ENCODE data around the gene HECTD2.

Gene HECTD2

DNA sequence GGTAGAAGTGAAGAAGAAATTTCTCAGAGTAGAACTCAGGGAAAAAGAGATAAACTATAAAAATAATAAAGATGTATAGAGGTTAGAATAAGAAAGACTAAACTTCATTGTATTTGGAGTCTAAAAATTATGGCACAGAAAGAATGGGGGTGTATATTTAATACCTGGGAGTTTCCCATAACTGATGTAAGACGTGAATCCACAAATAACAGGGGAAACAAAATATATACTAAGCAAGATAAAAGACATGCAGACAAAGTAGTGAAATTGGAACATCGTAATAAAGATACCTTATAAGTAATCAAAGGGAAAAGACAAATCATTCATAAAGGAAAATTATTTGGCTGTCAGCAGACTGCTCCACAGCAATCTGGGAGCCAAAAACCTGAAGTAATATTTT is 62.8 kb downstream of the HECTD2 start:
- DNase-seq, result no peak
- no peak overlapping the region for H3K4me3 ChIP-seq (ENCODE audit: low read depth, low read length)
- in situ Hi-C loops (cut with HindIII; ENCODE audit: low pct_ligation_motif_present, low sequenced_read_pairs), result no loop called here
- H3K36me3 ChIP-seq (replicated peaks), result no peaks in the 10 kb centered on the region
- H3K27ac ChIP-seq, result no peak overlapping the region
- TF ChIP-seq, protein P1, sequence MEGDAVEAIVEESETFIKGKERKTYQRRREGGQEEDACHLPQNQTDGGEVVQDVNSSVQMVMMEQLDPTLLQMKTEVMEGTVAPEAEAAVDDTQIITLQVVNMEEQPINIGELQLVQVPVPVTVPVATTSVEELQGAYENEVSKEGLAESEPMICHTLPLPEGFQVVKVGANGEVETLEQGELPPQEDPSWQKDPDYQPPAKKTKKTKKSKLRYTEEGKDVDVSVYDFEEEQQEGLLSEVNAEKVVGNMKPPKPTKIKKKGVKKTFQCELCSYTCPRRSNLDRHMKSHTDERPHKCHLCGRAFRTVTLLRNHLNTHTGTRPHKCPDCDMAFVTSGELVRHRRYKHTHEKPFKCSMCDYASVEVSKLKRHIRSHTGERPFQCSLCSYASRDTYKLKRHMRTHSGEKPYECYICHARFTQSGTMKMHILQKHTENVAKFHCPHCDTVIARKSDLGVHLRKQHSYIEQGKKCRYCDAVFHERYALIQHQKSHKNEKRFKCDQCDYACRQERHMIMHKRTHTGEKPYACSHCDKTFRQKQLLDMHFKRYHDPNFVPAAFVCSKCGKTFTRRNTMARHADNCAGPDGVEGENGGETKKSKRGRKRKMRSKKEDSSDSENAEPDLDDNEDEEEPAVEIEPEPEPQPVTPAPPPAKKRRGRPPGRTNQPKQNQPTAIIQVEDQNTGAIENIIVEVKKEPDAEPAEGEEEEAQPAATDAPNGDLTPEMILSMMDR (IDR thresholded peaks at IDR 0.05; ENCODE audit: low read depth, low read length, missing control alignments), result no peak
- H3K27me3 ChIP-seq (replicated peaks), result no peaks in the 10 kb centered on the region

DNA sequence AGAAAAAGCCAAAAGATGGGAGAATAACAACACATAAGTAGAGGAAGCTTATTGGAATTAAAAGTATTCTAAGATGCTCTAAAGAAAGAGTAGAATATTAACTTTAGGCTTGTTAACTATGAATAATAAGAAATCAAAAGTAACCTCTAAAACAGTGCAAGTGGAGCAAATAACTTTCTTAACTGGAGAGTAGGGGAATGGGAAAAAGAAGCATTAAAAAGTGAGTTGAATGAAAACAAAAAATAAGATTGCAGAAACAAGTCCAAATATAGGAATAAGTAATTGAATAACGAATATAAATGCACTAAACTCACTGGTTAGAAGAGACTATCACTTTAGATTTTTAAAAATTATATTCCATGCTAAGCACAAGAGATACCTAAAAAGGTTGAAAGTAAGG is 63.9 kb downstream of the HECTD2 start:
- in situ Hi-C loops (cut with HindIII; ENCODE audit: low pct_ligation_motif_present, low sequenced_read_pairs), result no loop called here
- Histone ChIP-seq H3K4me3 (ENCODE audit: low read depth, low read length) (no peak overlapping the region), H3K27me3 (replicated peaks) (no peaks in the 10 kb centered on the region), H3K36me3 (replicated peaks) (no peaks in the 10 kb centered on the region), H3K27ac (no peak overlapping the region)
- TF ChIP-seq, protein P1 (IDR thresholded peaks at IDR 0.05; ENCODE audit: low read depth, low read length, missing control alignments), result no peak
- no peak for DNase-seq

DNA sequence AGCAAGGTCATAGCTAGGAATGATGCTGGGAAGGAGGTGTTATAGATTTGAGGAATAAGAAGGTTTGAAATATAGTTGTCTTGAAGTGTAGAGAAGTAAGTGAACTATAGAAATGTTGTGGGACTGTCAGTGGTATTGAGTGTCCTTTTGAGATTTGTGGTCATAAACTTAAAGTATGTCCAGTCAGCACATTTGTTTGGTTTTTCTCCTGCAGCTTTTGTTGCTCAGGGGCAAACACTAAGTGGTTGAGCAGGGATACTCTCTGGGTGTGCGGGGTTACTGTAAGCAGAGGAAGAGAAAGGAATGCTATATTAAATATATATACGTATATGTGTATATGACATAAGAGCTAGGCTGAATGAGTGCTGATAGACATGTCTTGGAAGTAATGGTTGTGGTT is 67.1 kb downstream of the HECTD2 start:
- in situ Hi-C loops (cut with HindIII; ENCODE audit: low pct_ligation_motif_present, low sequenced_read_pairs), result no loop called here
- TF ChIP-seq, protein P1 (IDR thresholded peaks at IDR 0.05; ENCODE audit: low read depth, low read length, missing control alignments), result no peak
- no peak overlapping the region for H3K4me3 ChIP-seq (ENCODE audit: low read depth, low read length)
- H3K27ac ChIP-seq, result no peak overlapping the region
- no peak for DNase-seq
- no peaks in the 10 kb centered on the region for H3K27me3 ChIP-seq (replicated peaks)
- H3K36me3 ChIP-seq (replicated peaks), result no peaks in the 10 kb centered on the region

DNA sequence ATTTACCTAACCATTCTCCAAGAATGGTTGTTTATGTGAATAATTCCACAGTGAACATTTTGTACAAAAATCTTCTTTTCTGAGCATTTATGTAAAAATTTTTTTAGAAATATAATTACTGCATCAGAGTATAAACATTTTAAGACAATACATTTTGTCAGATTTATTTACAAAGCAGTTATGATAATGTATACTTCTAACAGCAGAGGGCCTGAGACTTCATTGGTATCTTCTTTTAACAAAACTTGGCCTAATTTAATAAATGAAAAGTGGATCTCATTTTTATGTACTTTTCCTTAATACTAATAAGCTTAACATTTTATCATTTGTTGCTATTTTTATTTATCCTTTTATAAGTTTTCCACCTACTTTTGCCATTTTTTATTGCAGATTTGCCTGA is 69.4 kb downstream of the HECTD2 start:
- Histone ChIP-seq H3K27me3 (replicated peaks) (no peaks in the 10 kb centered on the region), H3K36me3 (replicated peaks) (no peaks in the 10 kb centered on the region), H3K4me3 (ENCODE audit: low read depth, low read length) (no peak overlapping the region), H3K27ac (no peak overlapping the region)
- TF ChIP-seq, protein P1 (IDR thresholded peaks at IDR 0.05; ENCODE audit: low read depth, low read length, missing control alignments), result no peak
- in situ Hi-C loops (cut with HindIII; ENCODE audit: low pct_ligation_motif_present, low sequenced_read_pairs), result no loop called here
- DNase-seq, result no peak

DNA sequence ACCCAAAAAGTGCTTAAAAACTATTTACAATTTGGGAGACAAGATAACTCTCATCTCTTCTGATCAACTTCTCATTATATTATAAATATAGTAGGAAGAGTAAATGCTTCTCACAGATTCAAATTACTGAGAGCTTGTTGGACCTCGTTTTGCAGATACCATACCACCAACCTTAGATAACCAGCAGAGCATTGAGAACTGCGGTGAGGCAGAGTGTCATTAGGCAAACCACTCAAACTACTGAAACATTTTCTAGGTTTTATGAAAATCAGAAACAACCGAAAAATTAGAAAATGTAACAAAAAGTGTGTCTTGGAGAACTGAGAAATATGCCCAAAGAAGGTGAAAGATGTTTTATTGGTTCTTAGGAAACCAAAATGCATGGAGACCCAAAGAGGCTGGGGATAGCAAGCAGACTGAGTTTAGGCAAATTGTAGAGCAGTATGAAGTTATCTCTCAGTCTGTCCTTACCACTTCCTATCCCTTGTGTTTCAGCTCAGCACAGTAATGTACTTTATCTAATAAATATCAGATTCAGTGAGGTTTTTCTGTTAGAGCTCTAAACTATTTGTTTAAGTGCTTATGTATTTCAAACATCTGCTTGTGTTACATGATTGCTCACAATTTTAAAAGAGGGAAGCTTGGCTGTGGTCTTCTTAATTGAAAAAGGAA is 77.9 kb downstream of the HECTD2 start:
- H3K4me3 ChIP-seq (ENCODE audit: low read depth, low read length), result no peak overlapping the region
- TF ChIP-seq, protein P1 (IDR thresholded peaks at IDR 0.05; ENCODE audit: low read depth, low read length, missing control alignments), result no peak
- in situ Hi-C loops (cut with HindIII; ENCODE audit: low pct_ligation_motif_present, low sequenced_read_pairs), result no loop called here
- H3K27me3 ChIP-seq (replicated peaks), result no peaks in the 10 kb centered on the region
- no peak overlapping the region for H3K27ac ChIP-seq
- no peaks in the 10 kb centered on the region for H3K36me3 ChIP-seq (replicated peaks)
- no peak for DNase-seq

DNA sequence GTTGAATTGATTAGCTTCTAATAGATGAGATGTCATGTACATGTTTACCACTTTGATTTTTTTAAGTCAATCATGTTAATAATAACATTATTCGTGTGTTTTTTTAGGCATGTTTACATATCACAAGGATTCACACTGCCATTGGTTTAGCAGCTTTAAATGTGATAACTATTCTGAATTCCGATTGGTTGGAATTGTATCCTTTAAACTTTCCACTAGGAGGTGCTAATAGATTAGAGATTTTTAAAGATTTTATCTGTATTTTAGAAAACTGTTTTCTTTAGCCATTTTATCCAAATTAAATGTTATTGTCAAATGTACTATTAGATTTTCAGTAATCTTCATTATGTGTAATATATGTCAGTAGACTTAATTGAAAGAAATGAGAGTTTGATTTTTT is 83.2 kb downstream of the HECTD2 start:
- no peak for DNase-seq
- H3K36me3 ChIP-seq (replicated peaks), result no peaks in the 10 kb centered on the region
- in situ Hi-C loops (cut with HindIII; ENCODE audit: low pct_ligation_motif_present, low sequenced_read_pairs), result no loop called here
- no peak overlapping the region for H3K27ac ChIP-seq
- TF ChIP-seq, protein P1 (IDR thresholded peaks at IDR 0.05; ENCODE audit: low read depth, low read length, missing control alignments), result no peak
- H3K4me3 ChIP-seq (ENCODE audit: low read depth, low read length), result no peak overlapping the region
- no peaks in the 10 kb centered on the region for H3K27me3 ChIP-seq (replicated peaks)

Data from brain microvascular endothelial cell (primary cell).